ENCODE measurements around the gene PAK4.
"Not testable (repeated sequence)": the region's sequence is repeated elsewhere in the genome, so short reads cannot be mapped to it uniquely, and the experiment has no call there.

The PAK4 gene

GRCh38 chr19:39211731-39212374, 86.3 kb downstream of the PAK4 start:
- TF ChIP-seq CTCF (IDR thresholded peaks at IDR 0.05; ENCODE audit: borderline replicate concordance, insufficient read depth, low read depth, low read length), result no peak
- H3K4me3 ChIP-seq (ENCODE audit: low read depth, low read length), result no peak overlapping the region

- H3K4me3 ChIP-seq (ENCODE audit: low read depth, low read length), result no peak overlapping the region
- peak; percentile 51 for TF ChIP-seq CTCF (IDR thresholded peaks at IDR 0.05; ENCODE audit: borderline replicate concordance, insufficient read depth, low read depth, low read length)
Observed at GRCh38 chr19:39212375-39212742, 86.8 kb downstream of the PAK4 start.

GRCh38 chr19:39215323-39215722, 89.7 kb downstream of the PAK4 start:
- H3K4me3 ChIP-seq (ENCODE audit: low read depth, low read length), result not testable (repeated sequence)

GRCh38 chr19:39217094-39217493, 91.5 kb downstream of the PAK4 start:
- no peak overlapping the region for H3K4me3 ChIP-seq (ENCODE audit: low read depth, low read length)

GRCh38 chr19:39218230-39219007, 92.8 kb downstream of the PAK4 start:
- no peak overlapping the region for H3K4me3 ChIP-seq (ENCODE audit: low read depth, low read length)
- TF ChIP-seq CTCF (IDR thresholded peaks at IDR 0.05; ENCODE audit: borderline replicate concordance, insufficient read depth, low read depth, low read length), result no peak

More at GRCh38 chr19:39217094-39217493, 91.5 kb downstream of the PAK4 start:
- no peak for TF ChIP-seq CTCF (IDR thresholded peaks at IDR 0.05; ENCODE audit: borderline replicate concordance, insufficient read depth, low read depth, low read length)

GRCh38 chr19:39219108-39219507, 93.5 kb downstream of the PAK4 start:
- not testable (repeated sequence) for H3K4me3 ChIP-seq (ENCODE audit: low read depth, low read length)

GRCh38 chr19:39223703-39224279, 98.2 kb downstream of the PAK4 start:
- no peak overlapping the region for H3K4me3 ChIP-seq (ENCODE audit: low read depth, low read length)
- TF ChIP-seq CTCF (IDR thresholded peaks at IDR 0.05; ENCODE audit: borderline replicate concordance, insufficient read depth, low read depth, low read length), result no peak

- TF ChIP-seq CTCF (IDR thresholded peaks at IDR 0.05; ENCODE audit: borderline replicate concordance, insufficient read depth, low read depth, low read length), result no peak
- no peak overlapping the region for H3K4me3 ChIP-seq (ENCODE audit: low read depth, low read length)
Observed at GRCh38 chr19:39224910-39225309, 99.3 kb downstream of the PAK4 start.
